ENCODE data around the gene SYNPO.

SYNPO gene

DNA sequence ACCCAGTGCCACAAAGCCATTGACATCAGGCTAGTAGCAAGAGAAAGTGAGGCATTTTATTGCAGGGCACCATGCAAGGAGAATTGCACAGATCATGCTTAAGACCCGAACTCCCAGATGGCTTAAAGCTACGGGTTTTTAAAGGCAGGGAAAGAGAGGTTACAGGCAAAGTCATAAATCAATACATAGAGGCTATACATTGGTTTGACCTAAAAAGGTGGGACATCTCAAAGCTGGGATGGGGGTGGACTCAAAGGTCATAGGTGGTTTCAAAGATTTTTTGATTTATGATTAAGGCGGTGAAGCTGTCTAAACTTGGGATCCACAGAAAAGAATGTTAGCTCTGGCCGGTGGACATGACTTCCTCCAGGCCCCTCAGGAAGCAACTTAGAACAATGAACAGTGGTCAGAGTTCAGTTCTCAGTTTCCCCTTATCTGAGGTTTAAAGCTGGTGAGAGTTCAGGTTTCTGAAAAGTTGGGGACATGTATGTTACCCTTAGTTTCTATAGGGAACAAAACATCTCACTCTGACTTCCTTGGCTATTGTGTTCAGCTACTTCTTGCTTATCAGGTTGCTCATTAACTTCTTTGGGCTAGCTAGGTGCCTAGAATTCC is 66.4 kb downstream of the SYNPO start:
- no peak for TF ChIP-seq ZFX (IDR thresholded peaks at IDR 0.05)
- TF ChIP-seq, protein P1, sequence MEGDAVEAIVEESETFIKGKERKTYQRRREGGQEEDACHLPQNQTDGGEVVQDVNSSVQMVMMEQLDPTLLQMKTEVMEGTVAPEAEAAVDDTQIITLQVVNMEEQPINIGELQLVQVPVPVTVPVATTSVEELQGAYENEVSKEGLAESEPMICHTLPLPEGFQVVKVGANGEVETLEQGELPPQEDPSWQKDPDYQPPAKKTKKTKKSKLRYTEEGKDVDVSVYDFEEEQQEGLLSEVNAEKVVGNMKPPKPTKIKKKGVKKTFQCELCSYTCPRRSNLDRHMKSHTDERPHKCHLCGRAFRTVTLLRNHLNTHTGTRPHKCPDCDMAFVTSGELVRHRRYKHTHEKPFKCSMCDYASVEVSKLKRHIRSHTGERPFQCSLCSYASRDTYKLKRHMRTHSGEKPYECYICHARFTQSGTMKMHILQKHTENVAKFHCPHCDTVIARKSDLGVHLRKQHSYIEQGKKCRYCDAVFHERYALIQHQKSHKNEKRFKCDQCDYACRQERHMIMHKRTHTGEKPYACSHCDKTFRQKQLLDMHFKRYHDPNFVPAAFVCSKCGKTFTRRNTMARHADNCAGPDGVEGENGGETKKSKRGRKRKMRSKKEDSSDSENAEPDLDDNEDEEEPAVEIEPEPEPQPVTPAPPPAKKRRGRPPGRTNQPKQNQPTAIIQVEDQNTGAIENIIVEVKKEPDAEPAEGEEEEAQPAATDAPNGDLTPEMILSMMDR (conservative IDR thresholded peaks at IDR 0.05), result no peak
- H3K27ac ChIP-seq, result no peak overlapping the region
